BE2C (cell line): ENCODE measurements around the gene FKBP4.

Source experiments
- DNase-seq: peaks from one replicate; pipeline ENCODE4 v3.0.0-alpha.2; 2020
- H3K27me3 ChIP-seq: fragments of 250-450 bp; sonication (Bioruptor Pico); 2 replicates; pipeline ENCODE4 v1.5.1; 2020; ENCODE audit warnings: mild to moderate bottlenecking
- H3K36me3 ChIP-seq: fragments of 250-450 bp; sonication (Bioruptor Pico); 2 replicates; pipeline ENCODE4 v1.5.1; 2020; ENCODE audit warnings: mild to moderate bottlenecking
- H3K4me1 ChIP-seq: fragments of 250-450 bp; sonication (Bioruptor Pico); 2 replicates; pipeline ENCODE4 v1.5.1; 2020
- H3K4me3 ChIP-seq: 2 replicates; pipeline ENCODE4 v1.5.1; 2011; ENCODE audit warnings: low read depth, low read length
- H3K9me3 ChIP-seq: fragments of 250-450 bp; sonication (Bioruptor Pico); 2 replicates; pipeline ENCODE4 v1.5.1; 2020
- CTCF ChIP-seq: IDR thresholded peaks from 2 replicates; pipeline ENCODE4 v1.5.1; 2012; ENCODE audit warnings: mild to moderate bottlenecking, low read depth, low read length

Gene FKBP4

GRCh38 chr12:2826036-2826435, 31.3 kb downstream of the FKBP4 start:
- TF ChIP-seq CTCF, result no peak
- Histone ChIP-seq H3K27me3 (no peaks in the 10 kb centered on the region), H3K4me3 (no peak overlapping the region), H3K4me1 (no peaks in the 10 kb centered on the region), H3K9me3 (no peaks in the 10 kb centered on the region), H3K36me3 (peaks cover 69% of the 10 kb centered on the region)
- no peak for DNase-seq

DNA sequence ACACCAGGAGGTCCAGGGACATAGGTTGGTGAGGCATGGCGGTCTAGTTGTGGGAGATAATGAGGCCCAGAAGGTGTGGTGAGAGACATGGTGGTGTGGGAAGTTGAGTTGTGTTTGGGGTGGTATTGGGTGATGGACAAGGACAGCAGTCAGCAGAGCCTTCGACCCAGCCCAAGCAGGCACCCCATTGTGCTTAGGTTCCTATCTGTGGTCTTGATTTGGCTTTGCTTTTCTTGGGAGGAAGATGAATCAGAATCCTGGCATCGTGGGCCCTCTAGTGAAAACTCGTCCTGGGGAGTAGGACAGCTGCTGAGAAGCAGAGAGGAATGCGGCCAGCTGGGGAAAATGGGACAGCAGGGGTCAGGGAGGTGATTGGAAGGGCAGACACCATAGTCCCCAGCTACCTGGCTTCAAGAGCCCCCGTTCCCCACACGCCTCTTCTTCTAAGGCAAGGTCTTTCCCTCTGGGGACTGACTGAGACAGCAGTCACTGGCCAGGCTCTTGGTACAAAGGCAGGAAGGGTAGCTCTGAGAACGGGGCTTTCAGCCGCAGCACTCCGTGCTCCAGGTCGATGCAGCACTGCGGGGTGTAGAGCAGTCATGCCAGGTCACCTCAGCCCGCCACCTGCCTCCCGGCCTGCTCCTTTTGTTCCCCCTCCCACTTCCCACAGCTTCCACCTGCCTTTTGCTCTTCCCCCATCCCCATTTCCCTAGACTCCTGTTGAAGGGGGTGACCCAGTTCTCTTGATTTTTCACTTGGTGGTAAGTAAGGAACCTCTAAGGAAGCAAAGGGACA, 32.1 kb downstream of the FKBP4 start:
- no peaks in the 10 kb centered on the region for H3K4me1 ChIP-seq
- H3K27me3 ChIP-seq, result no peaks in the 10 kb centered on the region
- no peak overlapping the region for H3K4me3 ChIP-seq
- no peaks in the 10 kb centered on the region for H3K9me3 ChIP-seq
- TF ChIP-seq CTCF, result no peak
- no peak for DNase-seq
- H3K36me3 ChIP-seq, result peaks cover 63% of the 10 kb centered on the region

DNA sequence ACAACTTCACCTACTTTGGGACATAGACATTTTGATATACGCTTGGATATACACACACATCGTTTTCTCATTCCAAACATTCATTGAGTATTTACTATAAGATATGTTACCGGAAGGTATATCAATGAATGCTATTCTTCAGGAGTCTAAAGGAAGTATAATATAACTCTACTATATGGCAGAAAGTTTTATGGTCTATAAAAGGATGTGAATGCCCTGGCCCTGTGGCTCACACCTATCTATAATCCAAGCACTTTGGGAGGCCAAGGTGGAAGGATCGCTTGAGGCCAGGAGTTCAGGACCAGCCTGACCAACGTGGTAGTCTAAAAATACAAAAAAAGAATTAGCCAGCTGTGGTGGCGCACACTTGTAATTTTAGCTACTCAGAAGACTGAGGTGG, 34.5 kb downstream of the FKBP4 start:
- no peaks in the 10 kb centered on the region for H3K9me3 ChIP-seq
- H3K4me3 ChIP-seq, result no peak overlapping the region
- H3K36me3 ChIP-seq, result peaks cover 42% of the 10 kb centered on the region
- no peaks in the 10 kb centered on the region for H3K27me3 ChIP-seq
- no peak for TF ChIP-seq CTCF
- H3K4me1 ChIP-seq, result peaks cover under 1% of the 10 kb centered on the region; the same call in 1 of the 2 replicates
- no peak for DNase-seq

GRCh38 chr12:2832550-2833127, 37.9 kb downstream of the FKBP4 start:
- peaks cover 11% of the 10 kb centered on the region for H3K36me3 ChIP-seq
- H3K27me3 ChIP-seq, result no peaks in the 10 kb centered on the region
- DNase-seq, result no peak
- TF ChIP-seq CTCF, result no peak
- H3K4me3 ChIP-seq, result no peak overlapping the region
- peaks cover 11% of the 10 kb centered on the region for H3K4me1 ChIP-seq
- H3K9me3 ChIP-seq, result no peaks in the 10 kb centered on the region

DNA sequence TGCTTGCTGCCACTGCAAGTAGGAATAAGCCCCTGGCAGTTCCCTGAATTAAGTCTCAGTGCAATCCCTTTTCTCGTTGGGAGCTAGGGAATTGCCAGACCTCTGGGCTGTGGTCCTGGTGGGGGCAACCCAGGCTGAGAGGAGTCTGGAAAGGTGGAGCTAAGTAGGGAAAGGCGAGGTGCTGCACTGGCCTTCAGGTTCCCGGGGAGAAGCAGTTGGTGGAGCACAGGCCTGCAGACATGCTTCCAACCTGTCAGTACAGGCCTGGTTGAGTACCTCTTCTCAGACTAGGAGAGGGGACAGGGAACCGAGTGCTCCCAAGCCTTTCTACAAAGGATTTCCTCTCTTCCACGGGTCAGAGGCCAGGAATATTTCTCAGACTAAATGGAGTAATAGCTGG, 38.6 kb downstream of the FKBP4 start:
- no peak for DNase-seq

More for the DNA sequence above, 38.6 kb downstream of the FKBP4 start:
- peaks cover 4% of the 10 kb centered on the region for H3K36me3 ChIP-seq
- no peak for TF ChIP-seq CTCF
- peaks cover 11% of the 10 kb centered on the region for H3K4me1 ChIP-seq
- H3K9me3 ChIP-seq, result no peaks in the 10 kb centered on the region
- H3K27me3 ChIP-seq, result no peaks in the 10 kb centered on the region
- no peak overlapping the region for H3K4me3 ChIP-seq
